Cerebellar cortex (tissue), 1 donor: ENCODE results near the gene FSTL4.

Experiments
- DNase-seq: peaks from one replicate; pipeline ENCODE4 v3.0.0-alpha.2; 2015; ENCODE audit warnings: low spot score

FSTL4 gene

GRCh38 chr5:133478199-133478985 is 133.9 kb downstream of the FSTL4 start:
- no peak for DNase-seq

GRCh38 chr5:133475986-133476385 is 136.4 kb downstream of the FSTL4 start:
- no peak for DNase-seq

GRCh38 chr5:133474851-133475590 is 137.3 kb downstream of the FSTL4 start:
- no peak for DNase-seq

GRCh38 chr5:133473291-133473690 is 139.1 kb downstream of the FSTL4 start:
- no peak for DNase-seq

- DNase-seq: no peak
These were observed 139.5 kb downstream of the FSTL4 start for GRCh38 chr5:133472829-133473228.

GRCh38 chr5:133471699-133472098 is 140.6 kb downstream of the FSTL4 start:
- DNase-seq: no peak

- DNase-seq: no peak
These were observed 141.5 kb downstream of the FSTL4 start for GRCh38 chr5:133470841-133471240.

GRCh38 chr5:133469846-133470245 is 142.5 kb downstream of the FSTL4 start:
- DNase-seq: no peak

GRCh38 chr5:133469252-133469651 is 143.1 kb downstream of the FSTL4 start:
- peak; percentile 12 for DNase-seq

GRCh38 chr5:133468596-133468995 is 143.7 kb downstream of the FSTL4 start:
- no peak for DNase-seq

GRCh38 chr5:133467826-133468463 is 144.4 kb downstream of the FSTL4 start:
- peak; percentile 18 for DNase-seq

GRCh38 chr5:133467335-133467779 is 145.0 kb downstream of the FSTL4 start:
- DNase-seq: no peak

GRCh38 chr5:133466556-133467334 is 145.6 kb downstream of the FSTL4 start:
- DNase-seq: no peak

- DNase-seq: no peak
These were observed 148.3 kb downstream of the FSTL4 start for GRCh38 chr5:133464013-133464412.

- DNase-seq: peak; percentile 53
These were observed 150.4 kb downstream of the FSTL4 start for GRCh38 chr5:133461796-133462516.

GRCh38 chr5:133460172-133460758 is 152.1 kb downstream of the FSTL4 start:
- peak; percentile 18 for DNase-seq

- no peak for DNase-seq
These were observed 152.7 kb downstream of the FSTL4 start for GRCh38 chr5:133459474-133460160.

- DNase-seq: no peak
These were observed 153.9 kb downstream of the FSTL4 start for GRCh38 chr5:133458435-133458834.

- DNase-seq: no peak
These were observed 154.6 kb downstream of the FSTL4 start for GRCh38 chr5:133457439-133458355.
